Activated T-helper 1 cell treated with anti-CD3 and anti-CD28 coated beads, Interleukin-2, amount 50 U/mL, for 16 hours (primary cell): Measurements from ENCODE around the gene PRSS1.
"Not testable (repeated sequence)": the region's sequence is repeated elsewhere in the genome, so short reads cannot be mapped to it uniquely, and the experiment has no call there.

Experiments used
- DNase-seq, 2 donors: peaks; one replicate each; pipeline ENCODE4 v3.0.0-alpha.2; 2020; ENCODE audit warnings: low read depth in 1 of 2, low spot score in 1 of 2

The PRSS1 gene

GRCh38 chr7:142745745-142746144 lies 3.5 kb upstream of the PRSS1 start:
- DNase-seq: no peak

GRCh38 chr7:142746264-142746663 lies 3.0 kb upstream of the PRSS1 start:
- no peak for DNase-seq

DNA sequence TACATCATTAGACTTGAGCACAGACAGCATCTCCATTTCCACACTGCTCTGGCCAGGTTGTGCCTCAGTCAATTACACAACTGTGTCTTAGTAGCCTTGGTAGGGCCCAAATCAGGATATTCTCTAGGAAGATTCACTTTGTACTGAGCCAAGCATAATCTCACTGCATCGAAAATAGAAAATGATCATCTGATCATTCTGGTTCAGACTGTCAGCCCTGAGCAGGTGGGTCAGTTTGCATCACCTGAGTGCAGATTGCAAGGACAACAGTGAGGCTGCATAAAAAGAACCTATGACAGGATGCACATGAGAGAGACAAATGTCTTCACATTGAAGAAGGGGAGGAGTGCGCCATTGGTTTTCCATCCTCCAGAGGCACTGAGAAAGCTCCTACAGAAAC lies 862 bp upstream of the PRSS1 start:
- not testable (repeated sequence) for DNase-seq

DNA sequence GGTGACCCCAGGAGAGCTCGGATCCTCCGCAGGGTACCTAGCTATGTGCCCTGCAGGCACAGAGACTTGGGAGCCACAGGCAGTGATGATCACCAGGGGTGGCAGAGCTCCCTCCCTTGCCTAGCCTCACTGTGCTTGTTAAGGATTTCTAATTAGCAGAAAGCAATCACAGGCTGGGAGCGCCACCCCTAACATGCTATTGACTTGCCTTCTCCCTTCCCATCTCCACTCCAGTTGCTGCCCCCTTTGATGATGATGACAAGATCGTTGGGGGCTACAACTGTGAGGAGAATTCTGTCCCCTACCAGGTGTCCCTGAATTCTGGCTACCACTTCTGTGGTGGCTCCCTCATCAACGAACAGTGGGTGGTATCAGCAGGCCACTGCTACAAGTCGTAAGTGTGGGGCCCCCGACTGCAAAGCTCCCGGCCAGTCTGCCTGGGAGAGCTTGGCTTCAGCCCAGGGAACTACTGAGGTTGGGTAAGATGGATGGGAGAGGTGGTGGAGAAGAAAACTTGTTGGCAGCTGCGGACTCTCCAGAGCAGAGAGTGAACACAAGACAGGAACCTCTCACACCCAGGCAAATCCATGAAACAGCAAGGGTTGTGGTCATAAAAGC lies 1.2 kb downstream of the PRSS1 start:
- no peak for DNase-seq

- not testable (repeated sequence) for DNase-seq
Measured at GRCh38 chr7:142751526-142752175, 2.4 kb downstream of the PRSS1 start.

GRCh38 chr7:142752376-142753225 lies 3.3 kb downstream of the PRSS1 start:
- no peak for DNase-seq

DNA sequence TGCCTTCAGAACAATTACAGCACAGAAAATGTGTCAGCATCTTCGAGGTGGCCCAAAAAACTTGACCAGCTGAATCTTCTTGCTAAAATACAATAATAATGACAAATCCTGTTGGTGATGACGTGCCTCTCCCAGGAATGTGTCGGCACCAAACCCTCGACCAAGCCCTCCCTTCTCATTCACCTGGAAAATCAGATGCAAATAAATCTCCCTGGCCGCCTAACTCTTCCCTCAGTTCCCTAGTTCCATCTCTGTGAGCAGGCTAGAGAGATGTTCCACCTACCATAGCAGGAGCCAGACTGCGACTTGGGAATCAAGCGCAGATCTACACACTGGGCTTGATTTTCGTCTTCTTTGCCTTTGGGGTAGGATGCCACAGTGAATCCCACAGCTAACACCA lies 4.1 kb downstream of the PRSS1 start:
- no peak for DNase-seq

GRCh38 chr7:142753925-142754491 lies 4.7 kb downstream of the PRSS1 start:
- DNase-seq: not testable (repeated sequence)

GRCh38 chr7:142754681-142755575 lies 5.7 kb downstream of the PRSS1 start:
- no peak for DNase-seq

GRCh38 chr7:142758312-142758711 lies 9.0 kb downstream of the PRSS1 start:
- not testable (repeated sequence) for DNase-seq

- DNase-seq: no peak
Measured at GRCh38 chr7:142759433-142759832, 10.2 kb downstream of the PRSS1 start.

GRCh38 chr7:142760071-142760642 lies 10.9 kb downstream of the PRSS1 start:
- no peak for DNase-seq

DNA sequence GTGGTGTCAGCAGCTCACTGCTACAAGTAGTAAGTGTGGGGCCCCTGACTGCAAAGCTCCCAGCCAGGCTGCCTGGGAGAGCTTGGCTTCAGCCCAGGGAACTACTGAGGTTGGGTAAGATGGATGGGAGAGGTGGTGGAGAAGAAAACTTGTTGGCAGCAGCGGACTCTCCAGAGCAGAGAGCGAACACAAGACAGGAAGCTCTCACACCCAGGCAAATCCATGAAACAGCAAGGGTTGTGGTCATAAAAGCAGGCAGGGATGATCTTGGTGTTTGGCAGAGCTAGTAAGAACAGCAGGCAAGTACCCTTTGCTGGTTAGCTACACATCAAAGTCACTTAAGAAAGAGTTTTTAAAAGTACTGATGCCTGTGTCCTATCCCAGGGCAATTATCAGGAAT lies 12.3 kb downstream of the PRSS1 start:
- not testable (repeated sequence) for DNase-seq

GRCh38 chr7:142762104-142762503 lies 12.8 kb downstream of the PRSS1 start:
- DNase-seq: no peak

DNA sequence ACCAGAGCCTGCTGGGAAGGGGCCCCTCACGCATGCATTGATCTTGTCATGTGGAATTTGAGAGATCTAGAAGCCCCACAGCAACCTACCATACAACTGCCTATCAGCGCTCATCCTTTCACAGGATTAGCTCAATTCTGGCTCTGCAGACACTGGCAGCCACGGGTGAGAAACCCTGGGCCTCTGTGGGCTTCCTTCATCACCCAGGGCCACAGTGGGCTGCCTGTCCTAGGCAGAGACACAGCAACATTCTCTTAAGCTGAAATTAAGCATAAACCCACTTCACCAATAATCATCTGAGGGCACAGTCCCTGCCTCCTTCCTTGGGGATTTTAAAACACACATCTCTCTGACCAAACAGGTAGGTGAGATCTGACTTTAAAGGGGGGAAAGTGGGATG lies 18.2 kb downstream of the PRSS1 start:
- no peak for DNase-seq

DNA sequence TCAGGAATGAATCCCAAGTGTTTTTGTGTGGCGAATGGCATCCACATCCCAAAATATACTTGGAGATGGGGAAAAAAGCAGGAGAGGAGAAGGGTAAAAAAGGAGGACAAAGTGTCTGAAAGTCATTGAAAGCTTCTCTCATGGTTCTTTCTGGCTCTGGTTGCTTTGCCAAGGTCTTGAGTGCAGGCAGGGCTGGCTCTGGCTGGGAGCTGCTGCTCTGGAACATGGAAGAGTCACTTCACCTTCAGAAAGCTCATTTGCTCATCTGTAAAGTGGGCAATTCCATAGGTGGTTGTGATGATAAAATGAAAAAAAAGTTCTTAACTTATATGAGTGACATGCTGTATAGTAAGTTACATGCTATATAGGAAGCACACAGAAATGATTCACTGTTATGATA lies 18.6 kb downstream of the PRSS1 start:
- no peak for DNase-seq

DNA sequence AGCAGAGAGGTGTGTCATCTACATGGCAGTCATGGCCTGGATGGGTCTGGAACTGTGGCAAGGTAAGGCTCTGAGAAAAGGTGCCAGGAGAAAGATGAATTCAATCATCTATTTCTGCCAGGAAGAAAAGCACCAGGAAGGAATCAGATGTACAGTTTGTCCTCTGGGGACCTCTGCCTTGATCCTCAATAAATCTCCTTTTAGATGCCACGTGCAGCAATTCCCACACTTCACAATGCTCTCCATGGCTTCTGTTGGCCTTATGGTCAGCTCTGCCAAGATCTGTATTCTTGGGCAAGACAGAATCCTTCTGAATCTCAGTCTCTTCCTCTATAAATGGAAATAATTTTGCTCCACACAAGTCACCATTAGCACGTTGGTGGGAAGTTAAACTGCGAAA lies 19.6 kb downstream of the PRSS1 start:
- not testable (repeated sequence) for DNase-seq

DNA sequence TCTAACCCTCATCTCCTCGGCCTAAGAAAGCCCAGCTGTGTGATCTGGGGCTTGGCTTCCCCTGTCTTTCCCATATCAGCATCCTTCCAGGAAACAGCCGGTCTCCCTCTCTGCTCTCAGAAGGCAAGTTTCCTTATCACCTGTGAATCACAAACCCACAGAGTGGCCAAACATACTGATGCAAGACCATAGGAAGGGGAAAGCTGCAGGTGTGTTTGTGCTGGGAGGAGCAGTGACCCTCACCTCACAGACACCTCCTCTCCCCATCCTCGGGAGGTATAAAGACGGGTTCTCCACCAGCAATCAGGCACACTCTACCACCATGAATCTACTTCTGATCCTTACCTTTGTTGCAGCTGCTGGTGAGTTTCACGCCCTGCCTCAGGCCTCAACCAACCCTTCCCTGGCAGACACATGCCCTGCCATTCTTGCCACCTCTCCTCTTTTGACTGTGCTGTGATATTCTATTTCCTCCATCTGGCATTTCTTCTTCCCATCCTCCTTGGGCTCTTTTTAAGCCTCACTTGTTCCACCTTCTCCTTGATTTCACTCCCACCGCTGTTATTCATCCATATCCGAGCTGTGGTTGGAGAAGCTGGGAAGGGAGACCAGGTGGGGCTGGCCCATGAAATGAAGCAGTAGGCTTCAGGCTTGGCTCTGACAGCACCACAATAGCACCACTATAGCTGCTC lies 21.5 kb downstream of the PRSS1 start, which contains the start of gene PRSS2:
TSS of gene PRSS2 (plus strand) at position 310 of the 692 bp plus-strand sequence. CDS start at position 323, 13 bp downstream.
- DNase-seq: no peak

- DNase-seq: no peak
Measured at GRCh38 chr7:142771353-142771723, 22.1 kb downstream of the PRSS1 start.

GRCh38 chr7:142772051-142772450 lies 22.8 kb downstream of the PRSS1 start:
- DNase-seq: no peak
